NCI-H748 (cell line): ENCODE data around the gene ANKDD1A.

Experiments
- DNase-seq: peaks from one replicate; lab custom pipeline; 2025; ENCODE audit not compliant: unreplicated experiment; lab: John Stamatoyannopoulos, UW

Gene ANKDD1A

DNA sequence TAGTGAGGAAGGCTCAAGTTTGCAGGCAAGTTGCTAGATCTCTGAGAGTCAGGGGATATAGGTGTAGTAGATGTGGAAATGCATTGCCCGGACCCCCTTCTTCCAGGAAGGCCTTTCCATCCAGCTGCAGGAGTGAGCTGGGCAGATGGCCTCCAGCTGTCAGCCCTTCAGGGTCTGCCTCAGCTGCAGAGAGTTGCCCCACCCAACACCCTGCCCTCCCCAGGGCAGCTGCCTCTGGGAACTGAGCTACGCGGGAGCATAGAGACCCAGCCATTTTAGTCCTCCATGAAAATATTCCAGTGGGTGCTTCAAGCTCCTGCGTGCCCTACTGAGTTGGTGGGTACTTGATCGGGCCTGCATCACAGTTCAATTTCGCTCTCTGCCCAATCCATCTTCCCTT lies 48.5 kb downstream of the ANKDD1A start:
- DNase-seq, result no peak

GRCh38 chr15:64961013-64961412 lies 49.3 kb downstream of the ANKDD1A start:
- DNase-seq, result no peak

DNA sequence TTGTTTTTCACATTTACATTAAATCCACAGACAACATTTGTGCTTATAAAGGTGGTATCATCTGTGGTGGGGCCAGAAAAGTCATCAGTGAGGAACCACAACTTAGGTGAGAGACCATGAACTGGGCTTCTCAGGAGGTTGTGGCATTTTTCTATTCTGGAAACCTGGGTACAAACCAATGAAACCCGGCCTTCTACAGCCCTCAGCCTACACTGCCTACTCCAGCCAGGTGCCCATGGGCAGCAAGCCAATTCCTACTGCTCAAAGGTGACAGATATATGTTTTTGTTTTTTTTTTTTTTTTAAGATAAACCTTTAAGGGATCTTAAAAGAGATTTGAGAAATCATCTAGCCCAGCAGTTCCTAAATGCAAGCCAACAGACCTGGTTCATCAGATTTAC lies 57.7 kb downstream of the ANKDD1A start:
- DNase-seq, result no peak

GRCh38 chr15:64970698-64971097 lies 59.0 kb downstream of the ANKDD1A start:
- DNase-seq, result no peak

DNA sequence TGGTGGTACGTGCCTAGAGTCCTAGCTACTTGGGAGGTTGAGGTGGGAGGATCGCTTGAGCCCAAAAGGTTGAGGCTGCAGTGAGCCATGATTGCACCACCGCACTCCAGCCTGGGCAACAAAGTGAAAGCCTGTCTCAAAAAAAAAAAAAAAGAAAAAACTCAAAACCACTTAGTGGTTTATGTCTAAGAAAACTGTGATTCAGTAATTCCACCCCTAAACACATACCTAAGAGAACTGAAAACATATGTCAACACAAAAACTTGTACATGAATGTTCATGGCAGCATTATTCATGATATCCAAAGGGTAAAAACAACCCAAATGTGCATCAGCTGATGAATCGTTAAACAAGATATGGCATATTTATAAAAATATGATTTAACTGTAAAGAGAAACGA lies 63.7 kb downstream of the ANKDD1A start:
- no peak for DNase-seq

DNA sequence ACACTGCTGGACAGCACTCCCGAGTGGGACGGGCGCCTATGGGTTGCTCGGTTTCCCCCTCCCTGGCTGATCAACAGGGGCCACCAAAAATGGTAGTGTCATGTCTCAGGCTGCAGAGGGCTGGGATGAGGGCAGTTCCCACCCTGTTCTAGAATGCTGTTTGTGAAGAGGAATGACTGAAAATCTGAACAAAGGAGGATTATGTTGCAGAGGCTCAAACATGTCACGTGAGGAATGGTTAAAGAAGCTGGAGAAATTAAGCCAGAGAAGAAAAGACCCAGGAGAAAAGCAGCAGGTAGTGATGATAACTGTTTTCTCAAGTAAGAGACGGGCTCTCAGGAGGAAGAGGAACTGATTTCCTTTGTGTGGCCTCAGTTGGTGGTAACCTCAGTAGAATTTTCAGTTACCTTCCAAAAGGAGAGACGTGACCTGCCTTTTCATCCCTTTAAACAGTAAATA lies 67.6 kb downstream of the ANKDD1A start:
- no peak for DNase-seq

GRCh38 chr15:64981812-64982431 lies 70.2 kb downstream of the ANKDD1A start:
- no peak for DNase-seq

- DNase-seq, result no peak
Observed at GRCh38 chr15:64982472-64982871, 70.8 kb downstream of the ANKDD1A start.

- DNase-seq, result no peak
Observed at GRCh38 chr15:64985366-64986033, 73.8 kb downstream of the ANKDD1A start.

- no peak for DNase-seq
Observed at GRCh38 chr15:64987136-64987535, 75.4 kb downstream of the ANKDD1A start.

DNA sequence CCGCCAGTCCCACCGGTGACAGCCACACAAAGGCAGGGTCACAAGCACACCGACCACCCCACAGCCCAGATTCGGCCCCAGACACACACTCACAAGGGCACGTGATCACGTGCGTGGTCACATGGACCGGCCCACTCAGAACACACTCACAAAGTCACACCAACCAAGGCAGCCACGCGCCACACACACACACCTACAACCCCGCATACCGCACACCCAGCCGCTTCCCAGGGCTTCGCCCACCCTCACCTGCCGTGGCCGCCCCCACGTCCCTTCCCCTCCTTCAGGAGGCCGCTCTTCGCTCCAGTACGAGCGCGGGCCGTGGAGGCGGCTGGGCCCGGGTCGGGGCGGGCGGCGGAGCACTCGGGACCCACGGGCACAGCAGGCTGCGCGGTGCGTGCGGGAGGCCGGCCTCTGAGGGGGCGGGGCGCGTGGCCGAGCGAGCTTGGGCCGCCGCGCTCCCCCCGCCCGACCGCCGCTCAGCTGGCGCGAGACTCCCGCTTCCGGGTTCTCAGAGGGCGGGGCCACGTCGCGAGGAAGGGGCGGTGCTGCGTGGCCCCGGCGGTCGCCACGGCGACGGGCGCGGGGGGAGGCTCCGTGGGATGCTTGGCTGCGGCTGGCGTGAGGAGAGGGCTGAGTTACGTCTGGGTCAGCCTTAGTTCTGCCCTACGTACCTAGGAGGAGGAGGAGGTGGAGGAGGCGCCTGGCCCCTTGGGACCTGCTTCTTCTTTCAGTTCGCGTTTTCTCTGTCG lies 77.9 kb downstream of the ANKDD1A start, which contains the start of gene SPG21:
Gene SPG21, minus strand, starts transcription at position 499 of the 752 bp plus-strand sequence. CDS start 6,345 bp downstream, outside the sequence.
- peak; percentile 89 for DNase-seq

GRCh38 chr15:64990168-64990470 lies 78.4 kb downstream of the ANKDD1A start:
- no peak for DNase-seq

DNA sequence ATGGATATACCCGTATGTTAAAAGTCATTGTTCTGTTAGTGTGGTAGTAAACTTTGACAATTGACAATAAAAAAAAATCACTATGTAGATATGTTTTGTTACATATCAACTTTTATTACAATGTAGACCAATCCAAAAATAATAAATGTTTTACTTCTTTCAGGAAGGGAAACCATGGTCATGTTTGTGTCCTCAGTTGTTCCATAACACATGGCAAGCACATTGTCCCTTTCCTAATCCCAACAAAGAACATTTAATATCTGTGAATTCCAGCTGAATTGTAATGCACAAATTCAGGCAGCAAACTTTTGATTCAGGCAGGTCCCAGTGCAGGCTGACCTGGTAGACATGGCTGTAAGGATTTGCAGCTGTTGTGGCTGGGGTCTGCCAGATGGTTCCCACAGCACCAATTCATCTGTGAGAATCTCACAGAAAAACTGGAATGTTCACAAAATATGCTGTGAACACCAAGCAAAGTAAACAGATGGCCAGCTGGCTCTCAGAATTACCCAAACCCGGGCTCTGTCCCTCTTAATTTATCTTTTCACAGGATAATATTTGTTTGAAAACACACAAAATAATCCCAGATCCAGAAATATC lies 79.9 kb downstream of the ANKDD1A start:
- no peak for DNase-seq

- DNase-seq, result no peak
Observed at GRCh38 chr15:64993290-64993689, 81.6 kb downstream of the ANKDD1A start.

GRCh38 chr15:64997066-64997465 lies 85.4 kb downstream of the ANKDD1A start:
- DNase-seq, result no peak

DNA sequence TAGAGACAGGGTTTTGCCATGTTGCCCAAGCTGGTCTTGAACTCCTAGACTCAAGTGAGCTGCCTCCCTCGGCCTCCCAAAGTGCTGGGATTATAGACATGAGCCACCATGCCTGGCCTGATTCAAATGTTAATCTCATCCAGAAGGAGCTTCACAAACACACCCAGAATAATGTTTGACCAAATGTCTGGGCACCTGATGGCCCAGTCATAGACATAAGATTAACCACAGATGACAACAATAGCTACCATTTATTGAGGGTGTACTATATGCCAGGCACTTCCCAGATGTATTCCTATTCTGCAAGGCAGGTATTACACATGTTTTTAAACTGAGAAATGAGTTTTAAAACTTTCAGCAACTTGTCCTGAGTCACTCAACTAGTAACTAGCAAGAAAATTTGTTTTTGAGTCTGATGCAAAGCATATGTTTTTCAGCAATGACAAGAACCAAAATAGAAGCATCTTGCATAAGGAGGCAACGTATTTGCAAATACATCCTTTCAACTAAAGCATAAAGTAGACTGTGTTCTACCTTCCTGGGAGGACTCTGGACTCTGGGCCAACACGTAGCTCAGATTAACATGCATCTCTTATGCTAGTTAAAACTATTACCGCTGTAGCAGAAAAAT lies 86.2 kb downstream of the ANKDD1A start:
- no peak for DNase-seq

DNA sequence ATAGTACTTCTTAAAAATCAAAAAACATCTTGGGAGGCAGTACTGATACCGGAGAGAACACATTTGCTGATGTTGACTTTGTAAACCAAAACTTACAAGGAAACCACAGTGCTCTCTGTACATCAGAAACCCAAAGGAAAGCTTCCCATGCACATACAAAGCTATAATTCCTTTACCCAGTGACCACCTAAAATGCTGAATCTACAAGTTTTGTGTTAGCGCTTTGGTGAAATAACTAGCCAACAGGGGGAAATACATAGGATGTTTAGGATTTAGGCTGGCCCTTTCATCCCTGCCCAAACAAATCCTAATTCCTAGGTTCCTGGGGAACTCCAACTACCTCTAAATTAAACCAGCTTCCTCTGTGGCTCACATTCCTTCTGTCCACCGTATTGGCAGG lies 93.3 kb downstream of the ANKDD1A start:
- DNase-seq, result no peak

DNA sequence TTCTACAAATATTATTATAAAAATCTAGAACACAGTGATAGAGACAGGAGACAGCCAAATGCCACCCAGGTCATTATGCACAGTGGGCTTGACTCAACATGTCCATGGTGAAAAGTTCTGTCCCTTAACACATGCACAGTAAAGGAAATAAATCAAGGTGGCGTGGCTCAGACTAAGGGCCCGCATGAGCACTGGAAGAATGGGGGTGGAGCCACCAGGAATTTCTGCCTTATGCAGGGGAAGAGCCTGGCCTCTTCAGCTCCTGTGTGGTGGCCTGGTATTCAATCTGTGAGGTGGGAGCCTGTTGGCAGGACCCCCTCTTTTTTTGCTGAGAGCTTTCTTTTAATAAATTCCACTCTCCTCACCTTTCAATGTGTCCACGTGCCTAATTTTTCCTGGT lies 95.2 kb downstream of the ANKDD1A start:
- no peak for DNase-seq
